Measurements from ENCODE around the gene GEMIN4. TPM values are rescaled to one million over a fixed set of nuclear protein-coding genes. Genes with fewer than 3 reads are reported as not detected.
A peak's percentile ranks its signal among the peaks of the same experiment; 100 is the strongest.

GEMIN4 gene
- total RNA-seq, 1 experiment from 2014 or later: 20.3 TPM

- Histone ChIP-seq H3K9me3 (replicated peaks) (no peaks in the 10 kb centered on the region), H3K27ac (no peak overlapping the region), H3K4me1 (no peaks in the 10 kb centered on the region), H3K36me3 (peaks cover 16% of the 10 kb centered on the region), H3K4me3 (no peak overlapping the region), H3K27me3 (no peaks in the 10 kb centered on the region)
- DNase-seq: no peak
Observed at GRCh38 chr17:740240-741017, 11.6 kb downstream of the GEMIN4 start.

GRCh38 chr17:737561-738113, 14.4 kb downstream of the GEMIN4 start:
- H3K36me3 ChIP-seq: no peaks in the 10 kb centered on the region; the same call in 1 of the 2 replicates
- H3K9me3 ChIP-seq (replicated peaks): no peaks in the 10 kb centered on the region
- no peak overlapping the region for H3K4me3 ChIP-seq
- DNase-seq: no peak
- no peak overlapping the region for H3K27ac ChIP-seq
- H3K4me1 ChIP-seq: no peaks in the 10 kb centered on the region
- no peaks in the 10 kb centered on the region for H3K27me3 ChIP-seq

- Histone ChIP-seq H3K4me1 (no peaks in the 10 kb centered on the region), H3K4me3 (peak overlapping the region; percentile 76), H3K9me3 (replicated peaks) (no peaks in the 10 kb centered on the region), H3K27me3 (no peaks in the 10 kb centered on the region), H3K36me3 (no peaks in the 10 kb centered on the region; the same call in 1 of the 2 replicates), H3K27ac (no peak overlapping the region)
- DNase-seq: no peak
Observed at GRCh38 chr17:733743-734142, 18.3 kb downstream of the GEMIN4 start.

- Histone ChIP-seq H3K36me3 (no peaks in the 10 kb centered on the region), H3K4me1 (no peaks in the 10 kb centered on the region), H3K9me3 (replicated peaks) (no peaks in the 10 kb centered on the region), H3K4me3 (peak overlapping the region; percentile 76), H3K27me3 (no peaks in the 10 kb centered on the region), H3K27ac (peak overlapping the region; percentile 17; the same call in 1 of the 2 replicates)
- DNase-seq: peak; percentile 5 to 21
Observed at GRCh38 chr17:732902-733720, 19.0 kb downstream of the GEMIN4 start.

GRCh38 chr17:732067-732901, 19.8 kb downstream of the GEMIN4 start, which contains the start of gene TLCD3A:
Gene TLCD3A (plus strand): TSS chr17:732596. CDS start chr17:732648, 52 bp downstream.
- Histone ChIP-seq H3K4me1 (no peaks in the 10 kb centered on the region), H3K9me3 (replicated peaks) (no peaks in the 10 kb centered on the region), H3K36me3 (no peaks in the 10 kb centered on the region), H3K27ac (peak within 1 kb of the TSS; percentile 17; the same call in 1 of the 2 replicates), H3K4me3 (peak within 1 kb of the TSS; percentile 76), H3K27me3 (no peaks in the 10 kb centered on the region)
- peak; percentile 40 to 41 for DNase-seq

GRCh38 chr17:731644-732066, 20.4 kb downstream of the GEMIN4 start:
- H3K36me3 ChIP-seq: no peaks in the 10 kb centered on the region
- no peaks in the 10 kb centered on the region for H3K27me3 ChIP-seq
- H3K4me1 ChIP-seq: no peaks in the 10 kb centered on the region
- DNase-seq: peak; percentile 4 to 21
- H3K9me3 ChIP-seq (replicated peaks): no peaks in the 10 kb centered on the region
- no peak overlapping the region for H3K27ac ChIP-seq
- H3K4me3 ChIP-seq: peak overlapping the region; percentile 76

- H3K27ac ChIP-seq: no peak overlapping the region
- H3K4me1 ChIP-seq: no peaks in the 10 kb centered on the region
- no peak overlapping the region for H3K4me3 ChIP-seq
- H3K36me3 ChIP-seq: no peaks in the 10 kb centered on the region
- no peaks in the 10 kb centered on the region for H3K9me3 ChIP-seq (replicated peaks)
- no peaks in the 10 kb centered on the region for H3K27me3 ChIP-seq
- DNase-seq: no peak
Observed at GRCh38 chr17:728911-729310, 23.2 kb downstream of the GEMIN4 start.

GRCh38 chr17:726271-726919, 25.7 kb downstream of the GEMIN4 start:
- H3K36me3 ChIP-seq: no peaks in the 10 kb centered on the region
- DNase-seq: no peak
- no peak overlapping the region for H3K27ac ChIP-seq
- no peak overlapping the region for H3K4me3 ChIP-seq
- H3K9me3 ChIP-seq (replicated peaks): no peaks in the 10 kb centered on the region
- no peaks in the 10 kb centered on the region for H3K27me3 ChIP-seq
- no peaks in the 10 kb centered on the region for H3K4me1 ChIP-seq

- Histone ChIP-seq H3K4me1 (no peaks in the 10 kb centered on the region), H3K9me3 (replicated peaks) (no peaks in the 10 kb centered on the region), H3K36me3 (no peaks in the 10 kb centered on the region), H3K27ac (no peak overlapping the region), H3K4me3 (no peak overlapping the region), H3K27me3 (no peaks in the 10 kb centered on the region)
- no peak for DNase-seq
Observed at GRCh38 chr17:725746-726145, 26.3 kb downstream of the GEMIN4 start.

- Histone ChIP-seq H3K36me3 (no peaks in the 10 kb centered on the region), H3K27ac (no peak overlapping the region)
- no peak for DNase-seq
Observed at GRCh38 chr17:725084-725483, 27.0 kb downstream of the GEMIN4 start.

GRCh38 chr17:721540-721937, 30.5 kb downstream of the GEMIN4 start:
- Histone ChIP-seq H3K27me3 (no peaks in the 10 kb centered on the region), H3K36me3 (no peaks in the 10 kb centered on the region), H3K9me3 (replicated peaks) (no peaks in the 10 kb centered on the region), H3K4me3 (no peak overlapping the region), H3K27ac (no peak overlapping the region), H3K4me1 (no peaks in the 10 kb centered on the region)
- no peak for DNase-seq

More at GRCh38 chr17:725084-725483, 27.0 kb downstream of the GEMIN4 start:
- H3K4me1 ChIP-seq: no peaks in the 10 kb centered on the region
- H3K9me3 ChIP-seq (replicated peaks): no peaks in the 10 kb centered on the region
- H3K27me3 ChIP-seq: no peaks in the 10 kb centered on the region
- H3K4me3 ChIP-seq: no peak overlapping the region

- no peak for DNase-seq
- Histone ChIP-seq H3K4me1 (no peaks in the 10 kb centered on the region), H3K27me3 (no peaks in the 10 kb centered on the region), H3K4me3 (no peak overlapping the region), H3K27ac (no peak overlapping the region), H3K9me3 (replicated peaks) (no peaks in the 10 kb centered on the region), H3K36me3 (no peaks in the 10 kb centered on the region)
Observed at GRCh38 chr17:720706-721539, 31.1 kb downstream of the GEMIN4 start.

GRCh38 chr17:718075-718474, 34.0 kb downstream of the GEMIN4 start:
- no peaks in the 10 kb centered on the region for H3K9me3 ChIP-seq (replicated peaks)
- H3K27ac ChIP-seq: no peak overlapping the region
- no peak for DNase-seq
- H3K4me3 ChIP-seq: no peak overlapping the region
- H3K27me3 ChIP-seq: no peaks in the 10 kb centered on the region
- no peaks in the 10 kb centered on the region for H3K36me3 ChIP-seq
- no peaks in the 10 kb centered on the region for H3K4me1 ChIP-seq

Data from SJCRH30 (cell line).